Measurements from ENCODE around the gene B4GALT6. TPM values are rescaled to one million over a fixed set of nuclear protein-coding genes. Genes with fewer than 3 reads are reported as not detected.

Gene B4GALT6
- total and polyA plus RNA-seq, 9 of the 15 experiments (the other 6 are each of a cell fraction or from before 2014, with no cell fraction given), result 0.03 to 0.27 (median 0.08) TPM

- H2AFZ ChIP-seq (ENCODE audit: low read depth, low read length), result no peak overlapping the region
- no peaks in the 10 kb centered on the region for H3K36me3 ChIP-seq (ENCODE audit: control insufficient read depth, insufficient read depth, low read length)
- ChIA-PET POLR2A (no interaction called here), CTCF (ENCODE audit: low intra/inter-chr PET ratio) (interaction anchor here (0.7 to 0.8 kb wide), 2 partner anchors 22 to 167 kb away, joined by 3 to 4 read pairs; no protein-coding TSS in a partner anchor)
- WGBS (ENCODE audit: insufficient coverage, low coverage, missing lambda C conversion rate), result 27% methylated on average over 7 of the region's 7 CpGs
- H3K9me3 ChIP-seq (replicated peaks; ENCODE audit: control insufficient read depth, insufficient read depth, low read depth, low read length), result no peaks in the 10 kb centered on the region; the same call in none of the 2 replicates
- H3K27me3 ChIP-seq (ENCODE audit: control insufficient read depth in 2 of 2, insufficient read depth in 2 of 2, low read length in 2 of 2), result peaks cover 9 to 22% of the 10 kb centered on the region in 2 experiments; a peak in 4 of 5 replicates
- no peak overlapping the region for H3K9ac ChIP-seq (ENCODE audit: insufficient read depth in 1 of 2, low read depth in 2 of 2, low read length in 2 of 2)
- ATAC-seq (peak; percentile 98), DNase-seq (ENCODE audit: extremely low read depth in 1 of 4, low spot score in 3 of 4) (peak; percentile 75 to 87 (median 80)), FAIRE-seq (peak; percentile 95)
- H4K20me1 ChIP-seq (replicated peaks; ENCODE audit: control insufficient read depth, insufficient read depth, low read length), result no peaks in the 10 kb centered on the region; the same call in 1 of the 2 replicates
- H3K4me2 ChIP-seq (ENCODE audit: insufficient read depth, low read length), result no peak overlapping the region
- intact Hi-C loops (cut with micrococcal nuclease) (loop anchor here (1.0 to 10.0 kb wide), 4 partner anchors 166 to 728 kb away; no protein-coding TSS in a partner anchor), in situ Hi-C loops (cut with MboI) (no loop called here)
- H3K27ac ChIP-seq (ENCODE audit: extremely low read depth, low read depth, low read length), result no peak overlapping the region
- BruUV-seq (replicated peaks), result no TSS peak
- H3K79me2 ChIP-seq (ENCODE audit: control insufficient read depth, insufficient read depth, low read length), result no peaks in the 10 kb centered on the region
- H3K4me1 ChIP-seq (replicated peaks in 1 of 2; ENCODE audit: control insufficient read depth in 2 of 2, insufficient read depth in 2 of 2, low read length in 2 of 2), result peaks cover 0 to 6% of the 10 kb centered on the region in 2 experiments; a peak in 1 of 5 replicates
- no peak overlapping the region for H3K4me3 ChIP-seq
- H3K9me1 ChIP-seq (ENCODE audit: control insufficient read depth, insufficient read depth, low read length), result no peaks in the 10 kb centered on the region
- TF ChIP-seq NR3C1 (CRISPR knock-in tag; IDR thresholded peaks at IDR 0.05) (no peak), SMARCA4 (IDR thresholded peaks at IDR 0.05) (no peak), HDAC2 (IDR thresholded peaks at IDR 0.05) (no peak), ETV6 (IDR thresholded peaks at IDR 0.05; ENCODE audit: borderline replicate concordance in 1 of 2, low read depth in 2 of 2, low read length in 1 of 2) (no peak), ETV6 (CRISPR knock-in tag; IDR thresholded peaks at IDR 0.05; ENCODE audit: borderline replicate concordance) (no peak), FOSL1 (tag; conservative IDR thresholded peaks at IDR 0.05) (no peak), ELF4 (CRISPR knock-in tag; IDR thresholded peaks at IDR 0.05) (no peak), ZNF165 (CRISPR knock-in tag; IDR thresholded peaks at IDR 0.05; ENCODE audit: borderline replicate concordance) (no peak), ZBTB11 (CRISPR knock-in tag; IDR thresholded peaks at IDR 0.05) (no peak), HMGXB4 (CRISPR knock-in tag; IDR thresholded peaks at IDR 0.05) (no peak)
- TF ChIP-seq, protein P1, sequence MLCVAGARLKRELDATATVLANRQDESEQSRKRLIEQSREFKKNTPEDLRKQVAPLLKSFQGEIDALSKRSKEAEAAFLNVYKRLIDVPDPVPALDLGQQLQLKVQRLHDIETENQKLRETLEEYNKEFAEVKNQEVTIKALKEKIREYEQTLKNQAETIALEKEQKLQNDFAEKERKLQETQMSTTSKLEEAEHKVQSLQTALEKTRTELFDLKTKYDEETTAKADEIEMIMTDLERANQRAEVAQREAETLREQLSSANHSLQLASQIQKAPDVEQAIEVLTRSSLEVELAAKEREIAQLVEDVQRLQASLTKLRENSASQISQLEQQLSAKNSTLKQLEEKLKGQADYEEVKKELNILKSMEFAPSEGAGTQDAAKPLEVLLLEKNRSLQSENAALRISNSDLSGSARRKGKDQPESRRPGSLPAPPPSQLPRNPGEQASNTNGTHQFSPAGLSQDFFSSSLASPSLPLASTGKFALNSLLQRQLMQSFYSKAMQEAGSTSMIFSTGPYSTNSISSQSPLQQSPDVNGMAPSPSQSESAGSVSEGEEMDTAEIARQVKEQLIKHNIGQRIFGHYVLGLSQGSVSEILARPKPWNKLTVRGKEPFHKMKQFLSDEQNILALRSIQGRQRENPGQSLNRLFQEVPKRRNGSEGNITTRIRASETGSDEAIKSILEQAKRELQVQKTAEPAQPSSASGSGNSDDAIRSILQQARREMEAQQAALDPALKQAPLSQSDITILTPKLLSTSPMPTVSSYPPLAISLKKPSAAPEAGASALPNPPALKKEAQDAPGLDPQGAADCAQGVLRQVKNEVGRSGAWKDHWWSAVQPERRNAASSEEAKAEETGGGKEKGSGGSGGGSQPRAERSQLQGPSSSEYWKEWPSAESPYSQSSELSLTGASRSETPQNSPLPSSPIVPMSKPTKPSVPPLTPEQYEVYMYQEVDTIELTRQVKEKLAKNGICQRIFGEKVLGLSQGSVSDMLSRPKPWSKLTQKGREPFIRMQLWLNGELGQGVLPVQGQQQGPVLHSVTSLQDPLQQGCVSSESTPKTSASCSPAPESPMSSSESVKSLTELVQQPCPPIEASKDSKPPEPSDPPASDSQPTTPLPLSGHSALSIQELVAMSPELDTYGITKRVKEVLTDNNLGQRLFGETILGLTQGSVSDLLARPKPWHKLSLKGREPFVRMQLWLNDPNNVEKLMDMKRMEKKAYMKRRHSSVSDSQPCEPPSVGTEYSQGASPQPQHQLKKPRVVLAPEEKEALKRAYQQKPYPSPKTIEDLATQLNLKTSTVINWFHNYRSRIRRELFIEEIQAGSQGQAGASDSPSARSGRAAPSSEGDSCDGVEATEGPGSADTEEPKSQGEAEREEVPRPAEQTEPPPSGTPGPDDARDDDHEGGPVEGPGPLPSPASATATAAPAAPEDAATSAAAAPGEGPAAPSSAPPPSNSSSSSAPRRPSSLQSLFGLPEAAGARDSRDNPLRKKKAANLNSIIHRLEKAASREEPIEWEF (CRISPR knock-in tag; IDR thresholded peaks at IDR 0.05), result no peak
Measured at GRCh38 chr18:31722369-31722957, 38.1 kb upstream of the B4GALT6 start.
